K562 (cell line): ENCODE data around the gene ADAT3. TPM values are rescaled to one million over a fixed set of nuclear protein-coding genes. Genes with fewer than 3 reads are reported as not detected.

Source experiments
- CTBP1 ChIP-seq: fragments of 450-650 bp; IDR thresholded peaks from 2 replicates; pipeline ENCODE4 v1.6.1; 2016; ENCODE audit warnings: borderline replicate concordance
- DPF2 ChIP-seq: fragments of 450-650 bp; IDR thresholded peaks from 2 replicates; pipeline ENCODE4 v1.6.1; 2016
- ESRRA ChIP-seq: fragments of 450-650 bp; IDR thresholded peaks from 2 replicates; pipeline ENCODE4 v1.6.1; 2014; ENCODE audit warnings: low read depth, mild to moderate bottlenecking, moderate library complexity, borderline replicate concordance
- GABPB2 ChIP-seq: fragments of 250-450 bp; sonication (Bioruptor Pico); conservative IDR thresholded peaks from 2 replicates; pipeline ENCODE4 v1.5.1; 2021; ENCODE audit warnings: mild to moderate bottlenecking
- HNRNPK ChIP-seq: fragments of 200-400 bp; formaldehyde crosslinking; IDR thresholded peaks from one replicate; pipeline ENCODE4 v1.6.1; 2018; ENCODE audit warnings: mild to moderate bottlenecking, low read depth, low read length; ENCODE audit not compliant: poor library complexity, severe bottlenecking
- NONO ChIP-seq, 2 experiments: fragments of 200-400 bp in 1 of 2; fragments of 450-650 bp in 1 of 2; formaldehyde crosslinking in 1 of 2; IDR thresholded peaks; 2 replicates each; pipeline ENCODE4 v1.6.1; 2017; ENCODE audit warnings: low read depth in 2 of 2, mild to moderate bottlenecking in 2 of 2, moderate library complexity in 2 of 2, low read length in 1 of 2
- PHF8 ChIP-seq: fragments of 200-600 bp; sonication (generic); IDR thresholded peaks from 2 replicates; pipeline ENCODE4 v1.6.1; 2012; ENCODE audit warnings: mixed run types, mild to moderate bottlenecking, inconsistent platforms, low read length, moderate library complexity, borderline replicate concordance
- POLR2B ChIP-seq: fragments of 450-650 bp; IDR thresholded peaks from 2 replicates; pipeline ENCODE4 v1.6.1; 2018; ENCODE audit warnings: low read depth; ENCODE audit not compliant: partially characterized antibody
- RBM14 ChIP-seq: fragments of 200-400 bp; formaldehyde crosslinking; IDR thresholded peaks from 2 replicates; pipeline ENCODE4 v1.6.1; 2018; ENCODE audit warnings: low read depth, mild to moderate bottlenecking, low read length, moderate library complexity, borderline replicate concordance; ENCODE audit not compliant: insufficient read depth
- SLC30A9 ChIP-seq: fragments of 250-450 bp; sonication (Bioruptor Pico); IDR thresholded peaks from 2 replicates; pipeline ENCODE4 v1.8.0; 2022; ENCODE audit warnings: mild to moderate bottlenecking, moderate library complexity
- SPI1 ChIP-seq: IDR thresholded peaks from 2 replicates; pipeline ENCODE4 v1.6.1; 2011; ENCODE audit warnings: low read depth, low read length, control low read depth, borderline replicate concordance
- U2AF2 ChIP-seq: fragments of 200-400 bp; formaldehyde crosslinking; optimal IDR thresholded peaks from 2 replicates; pipeline ENCODE3; 2017; ENCODE audit warnings: low read depth, mild to moderate bottlenecking, low read length
- XRCC5 ChIP-seq: fragments of 200-400 bp; formaldehyde crosslinking; IDR thresholded peaks from 2 replicates; pipeline ENCODE4 v1.6.1; 2017; ENCODE audit warnings: low read depth, mild to moderate bottlenecking, low read length
- ZNF12 ChIP-seq: sonication (generic); formaldehyde crosslinking; IDR thresholded peaks from 2 replicates; pipeline ENCODE4 v1.4.0; 2020; ENCODE audit warnings: mild to moderate bottlenecking, missing genetic modification reagents
- ZNF431 ChIP-seq: sonication (generic); formaldehyde crosslinking; IDR thresholded peaks from 2 replicates; pipeline ENCODE4 v1.8.0; 2022; ENCODE audit warnings: mild to moderate bottlenecking, missing genetic modification reagents
- polyA plus RNA-seq, 8 experiments: library from polyadenylated mRNA; depleted of rRNA in 4 of 8; stranded (reverse) in 5 of 8; unstranded in 3 of 8; fragments of >200 nt; fragmentation: Nextera tagmentation in 2 of 8; fragmentation: Illumina TruSeq in 1 of 8; extraction: Ambion mirVana in 2 of 8; extraction: Trizol in 1 of 8; gene quantifications; 2 replicates each; pipeline versions ENCODE4 v1.2.1 to v1.2.3, GENCODE V29; 2011 to 2014; ENCODE audit warnings: inconsistent platforms in 1 of 8, missing spikeins in 1 of 8
- total RNA-seq, 7 experiments: library from RNA; depleted of rRNA in 6 of 7; stranded (reverse); fragments of >200 nt in 6 of 7; fragmentation: Illumina TruSeq in 2 of 7; extraction: Trizol in 2 of 7; gene quantifications; 2 replicates each; pipeline versions ENCODE4 v1.2.1 to v1.2.3, GENCODE V29; 2011 to 2021; ENCODE audit warnings: low replicate concordance in 1 of 7
- TF ChIP-seq, protein P1 (sequence below): sonication (generic); formaldehyde crosslinking; IDR thresholded peaks from 2 replicates; pipeline ENCODE4 v1.8.0; 2022; ENCODE audit warnings: mild to moderate bottlenecking, missing genetic modification reagents
- TF ChIP-seq, protein P2 (sequence below): sonication (generic); formaldehyde crosslinking; IDR thresholded peaks from 2 replicates; pipeline ENCODE4 v1.4.0; 2020; ENCODE audit warnings: mild to moderate bottlenecking, missing genetic modification reagents

ADAT3 gene
- total and polyA plus RNA-seq, 9 of the 15 experiments (the other 6 are each of a cell fraction or from before 2014, with no cell fraction given): 0.67 to 15.6 (median 7.8) TPM; not detected in 4

DNA sequence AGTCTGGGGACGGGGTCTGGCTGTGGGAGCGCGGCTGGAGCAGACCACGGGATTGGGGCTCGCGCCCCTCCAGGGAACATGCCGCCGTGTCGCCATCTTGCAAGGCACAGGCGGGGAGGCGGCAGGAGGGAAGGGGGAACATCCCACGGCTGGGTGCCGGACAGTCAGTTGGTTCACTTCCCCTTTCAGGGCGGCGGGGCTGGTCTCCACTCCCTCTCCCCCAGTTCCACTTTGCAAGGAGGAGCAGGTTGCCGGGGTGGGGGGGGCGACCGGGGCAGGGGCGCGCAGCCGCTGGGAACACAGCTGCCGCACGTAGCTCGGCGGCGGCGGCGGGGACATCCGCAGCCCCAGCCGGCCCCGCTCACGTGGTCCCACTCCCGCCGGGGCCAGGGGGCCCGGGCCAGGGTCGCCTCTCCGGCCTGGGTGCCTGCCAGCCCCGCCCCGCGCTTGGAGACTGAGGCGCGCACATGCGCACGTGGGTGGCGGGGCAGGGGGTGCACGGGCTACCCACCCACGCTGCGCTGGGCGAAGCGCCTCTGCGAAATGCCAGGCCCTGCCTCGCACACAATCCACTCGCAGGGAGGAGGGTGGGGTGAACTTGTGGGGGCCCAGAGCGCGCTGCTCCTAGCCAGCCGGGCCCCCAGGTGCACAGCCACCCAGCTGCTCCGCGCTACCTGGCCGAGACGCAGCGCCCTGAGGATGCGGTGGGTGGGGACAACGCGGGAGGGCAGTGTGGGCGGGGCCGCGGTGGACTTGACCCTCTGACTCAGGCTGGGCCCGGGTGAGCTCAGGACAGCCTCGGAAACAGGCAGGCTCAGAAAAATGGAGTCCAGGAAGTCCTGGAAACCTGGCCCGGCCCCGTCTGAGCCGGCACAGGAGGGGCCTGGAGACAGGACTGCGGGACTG is 48.2 kb upstream of the ADAT3 start (continued):
- TF ChIP-seq, protein P1, sequence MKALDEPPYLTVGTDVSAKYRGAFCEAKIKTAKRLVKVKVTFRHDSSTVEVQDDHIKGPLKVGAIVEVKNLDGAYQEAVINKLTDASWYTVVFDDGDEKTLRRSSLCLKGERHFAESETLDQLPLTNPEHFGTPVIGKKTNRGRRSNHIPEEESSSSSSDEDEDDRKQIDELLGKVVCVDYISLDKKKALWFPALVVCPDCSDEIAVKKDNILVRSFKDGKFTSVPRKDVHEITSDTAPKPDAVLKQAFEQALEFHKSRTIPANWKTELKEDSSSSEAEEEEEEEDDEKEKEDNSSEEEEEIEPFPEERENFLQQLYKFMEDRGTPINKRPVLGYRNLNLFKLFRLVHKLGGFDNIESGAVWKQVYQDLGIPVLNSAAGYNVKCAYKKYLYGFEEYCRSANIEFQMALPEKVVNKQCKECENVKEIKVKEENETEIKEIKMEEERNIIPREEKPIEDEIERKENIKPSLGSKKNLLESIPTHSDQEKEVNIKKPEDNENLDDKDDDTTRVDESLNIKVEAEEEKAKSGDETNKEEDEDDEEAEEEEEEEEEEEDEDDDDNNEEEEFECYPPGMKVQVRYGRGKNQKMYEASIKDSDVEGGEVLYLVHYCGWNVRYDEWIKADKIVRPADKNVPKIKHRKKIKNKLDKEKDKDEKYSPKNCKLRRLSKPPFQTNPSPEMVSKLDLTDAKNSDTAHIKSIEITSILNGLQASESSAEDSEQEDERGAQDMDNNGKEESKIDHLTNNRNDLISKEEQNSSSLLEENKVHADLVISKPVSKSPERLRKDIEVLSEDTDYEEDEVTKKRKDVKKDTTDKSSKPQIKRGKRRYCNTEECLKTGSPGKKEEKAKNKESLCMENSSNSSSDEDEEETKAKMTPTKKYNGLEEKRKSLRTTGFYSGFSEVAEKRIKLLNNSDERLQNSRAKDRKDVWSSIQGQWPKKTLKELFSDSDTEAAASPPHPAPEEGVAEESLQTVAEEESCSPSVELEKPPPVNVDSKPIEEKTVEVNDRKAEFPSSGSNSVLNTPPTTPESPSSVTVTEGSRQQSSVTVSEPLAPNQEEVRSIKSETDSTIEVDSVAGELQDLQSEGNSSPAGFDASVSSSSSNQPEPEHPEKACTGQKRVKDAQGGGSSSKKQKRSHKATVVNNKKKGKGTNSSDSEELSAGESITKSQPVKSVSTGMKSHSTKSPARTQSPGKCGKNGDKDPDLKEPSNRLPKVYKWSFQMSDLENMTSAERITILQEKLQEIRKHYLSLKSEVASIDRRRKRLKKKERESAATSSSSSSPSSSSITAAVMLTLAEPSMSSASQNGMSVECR: peak; percentile 4; the same call in 1 of the 2 replicates
- peak; percentile 63; the same call in 1 of the 2 replicates for TF ChIP-seq PHF8
- TF ChIP-seq U2AF2: no peak
- TF ChIP-seq HNRNPK: peak; percentile 96
- TF ChIP-seq POLR2B: peak; percentile 32
- TF ChIP-seq GABPB2 (CRISPR knock-in tag): no peak
- peak in 1 of 2 experiments; percentile 50; a peak in 1 of 4 replicates for TF ChIP-seq NONO (IDR thresholded peaks at IDR 0.05; ENCODE audit: low read depth in 2 of 2, low read length in 1 of 2)
- no peak for TF ChIP-seq ZNF431 (CRISPR knock-in tag)
- peak; percentile 42; the same call in 1 of the 2 replicates for TF ChIP-seq DPF2
- peak; percentile 98 for TF ChIP-seq SPI1
- 0 out of 2 replicates have a peak, but pooled peaks have one; percentile 37 for TF ChIP-seq ZNF12 (CRISPR knock-in tag)
- peak; percentile 55; the same call in 1 of the 2 replicates for TF ChIP-seq ESRRA
- peak; percentile 97 for TF ChIP-seq CTBP1
- TF ChIP-seq SLC30A9 (CRISPR knock-in tag): no peak
- TF ChIP-seq RBM14: no peak
- TF ChIP-seq, protein P2, sequence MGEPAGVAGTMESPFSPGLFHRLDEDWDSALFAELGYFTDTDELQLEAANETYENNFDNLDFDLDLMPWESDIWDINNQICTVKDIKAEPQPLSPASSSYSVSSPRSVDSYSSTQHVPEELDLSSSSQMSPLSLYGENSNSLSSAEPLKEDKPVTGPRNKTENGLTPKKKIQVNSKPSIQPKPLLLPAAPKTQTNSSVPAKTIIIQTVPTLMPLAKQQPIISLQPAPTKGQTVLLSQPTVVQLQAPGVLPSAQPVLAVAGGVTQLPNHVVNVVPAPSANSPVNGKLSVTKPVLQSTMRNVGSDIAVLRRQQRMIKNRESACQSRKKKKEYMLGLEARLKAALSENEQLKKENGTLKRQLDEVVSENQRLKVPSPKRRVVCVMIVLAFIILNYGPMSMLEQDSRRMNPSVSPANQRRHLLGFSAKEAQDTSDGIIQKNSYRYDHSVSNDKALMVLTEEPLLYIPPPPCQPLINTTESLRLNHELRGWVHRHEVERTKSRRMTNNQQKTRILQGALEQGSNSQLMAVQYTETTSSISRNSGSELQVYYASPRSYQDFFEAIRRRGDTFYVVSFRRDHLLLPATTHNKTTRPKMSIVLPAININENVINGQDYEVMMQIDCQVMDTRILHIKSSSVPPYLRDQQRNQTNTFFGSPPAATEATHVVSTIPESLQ: peak; percentile 74; the same call in 1 of the 2 replicates
- TF ChIP-seq XRCC5: 0 out of 2 replicates have a peak, but pooled peaks have one; percentile 29
